ENCODE results near the gene SMIM43. TPM values are rescaled to one million over a fixed set of nuclear protein-coding genes. Genes with fewer than 3 reads are reported as not detected.

SMIM43 gene
- total RNA-seq, 2 donors from 2014 or later = 0.17 TPM; not detected in 1

DNA sequence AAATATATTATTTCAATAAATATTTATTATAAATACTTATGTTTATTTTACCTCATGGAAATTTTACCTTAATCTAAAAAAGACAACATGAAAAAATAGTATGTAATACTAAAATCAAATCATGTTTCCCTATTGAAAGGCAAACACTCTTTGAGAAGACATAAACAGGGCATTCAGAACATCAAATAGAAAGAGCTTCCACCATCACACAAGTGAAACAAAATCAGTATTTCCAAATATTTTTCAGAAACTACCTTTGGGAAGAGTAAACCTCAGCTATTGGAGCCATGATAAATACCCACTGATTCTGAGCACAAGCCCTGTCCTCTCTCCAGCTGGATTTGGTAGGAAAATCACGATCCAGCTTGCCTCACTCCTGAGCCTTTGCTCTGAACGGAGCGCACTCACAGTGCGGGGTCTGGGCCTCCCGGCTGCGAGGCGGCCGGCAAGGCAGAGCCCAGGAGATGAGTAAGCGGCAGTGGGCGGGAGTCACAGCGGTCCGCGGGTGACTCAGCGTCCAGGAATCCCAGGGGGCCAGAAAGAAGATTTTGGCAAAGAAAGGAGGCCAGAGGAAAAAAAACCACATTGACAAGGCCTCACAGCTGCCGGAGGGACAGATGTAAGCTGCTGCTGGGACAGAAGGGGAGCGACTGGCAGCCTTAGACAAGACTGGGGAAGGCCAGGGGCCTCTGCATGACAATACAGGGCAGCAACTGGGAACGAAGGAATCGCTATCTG lies 53.5 kb downstream of the SMIM43 start:
- DNase-seq (peak; percentile 61 to 65), ATAC-seq (peak; percentile 51)
- intact Hi-C loops (cut with DNase I, micrococcal nuclease) = no loop called here

DNA sequence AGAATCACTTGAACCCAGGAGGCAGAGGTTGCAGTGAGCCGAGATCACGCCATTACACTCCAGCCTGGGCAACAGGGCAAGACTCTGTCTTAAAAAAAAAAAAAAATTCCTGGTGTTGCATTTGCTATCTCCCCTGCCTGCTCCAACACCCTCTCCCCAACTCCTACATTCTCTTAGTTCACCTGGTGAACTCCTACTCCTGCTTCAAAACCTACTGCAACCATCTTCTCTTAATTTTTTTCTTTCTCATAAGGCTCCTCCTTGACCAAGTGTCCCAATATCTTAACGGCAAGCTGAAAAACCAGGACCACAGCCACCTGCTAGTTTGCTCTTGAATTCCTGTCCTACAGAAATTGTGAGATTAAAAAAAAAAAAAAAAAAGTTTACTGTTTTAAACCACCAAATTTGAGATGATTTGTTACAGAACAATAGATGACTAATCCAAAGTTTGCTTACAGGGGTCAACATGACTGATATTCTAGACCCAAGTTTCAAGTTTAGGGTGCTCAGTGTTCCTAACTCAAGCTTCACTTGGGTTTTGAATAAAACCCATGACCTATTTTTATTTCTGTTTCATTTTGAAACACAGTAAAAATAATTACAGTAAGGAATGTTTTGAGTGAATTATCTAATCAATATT lies 55.1 kb downstream of the SMIM43 start:
- DNase-seq = no peak
- ATAC-seq = no peak
- intact Hi-C loops (cut with DNase I, micrococcal nuclease) = no loop called here

Other genes with a start within 250 kb of the SMIM43 start
- 10 to 100 TPM; 61.3 to 84.7 TPM for gene ANXA5, start 68.2 kb downstream of the SMIM43 start, total RNA-seq
- 10 to 100 TPM; 10.2 to 13.2 TPM for gene EXOSC9, start 36.2 kb upstream of the SMIM43 start, total RNA-seq
- gene CCNA2, start 58.7 kb upstream of the SMIM43 start, total RNA-seq = 1 to 10 TPM; 3.6 to 10.0 TPM
- gene BBS7, start 105.3 kb upstream of the SMIM43 start, total RNA-seq = 10 to 100 TPM; 11.3 to 14.1 TPM
- gene TRPC3, start 186.9 kb upstream of the SMIM43 start, total RNA-seq = 1 to 10 TPM in 1 of 2 donors, under 1 TPM in 1; 0.52 to 1.1 TPM